AG10803 (cell line): ENCODE measurements around the gene MAPK8IP3.
A peak's percentile ranks its signal among the peaks of the same experiment; 100 is the strongest.

Experiments
- DNase-seq: peaks from one replicate; pipeline ENCODE4 v3.0.0; 2010; ENCODE audit warnings: low read depth
- H3K4me3 ChIP-seq: 2 replicates; pipeline ENCODE4 v1.5.1; 2011; ENCODE audit warnings: mild to moderate bottlenecking, low read length, control low read depth
- CTCF ChIP-seq: conservative IDR thresholded peaks from 2 replicates; pipeline ENCODE4 v1.5.1; 2011; ENCODE audit warnings: mild to moderate bottlenecking, low read length, control low read depth, inconsistent platforms

MAPK8IP3 gene

GRCh38 chr16:1810106-1810505 is 104.1 kb downstream of the MAPK8IP3 start:
- no peak for DNase-seq
- no peak overlapping the region for H3K4me3 ChIP-seq
- no peak for TF ChIP-seq CTCF

- no peak for TF ChIP-seq CTCF
- DNase-seq: no peak
- H3K4me3 ChIP-seq: no peak overlapping the region
Measured at GRCh38 chr16:1810536-1810935, 104.5 kb downstream of the MAPK8IP3 start.

- H3K4me3 ChIP-seq: no peak overlapping the region
- peak; percentile 74 for DNase-seq
- peak; percentile 57 for TF ChIP-seq CTCF
Measured at GRCh38 chr16:1812732-1813163, 106.8 kb downstream of the MAPK8IP3 start.

- no peak for TF ChIP-seq CTCF
- DNase-seq: no peak
- H3K4me3 ChIP-seq: no peak overlapping the region
Measured at GRCh38 chr16:1815461-1815860, 109.5 kb downstream of the MAPK8IP3 start.

GRCh38 chr16:1816396-1817275 is 110.6 kb downstream of the MAPK8IP3 start:
- H3K4me3 ChIP-seq: no peak overlapping the region
- DNase-seq: no peak
- TF ChIP-seq CTCF: no peak

GRCh38 chr16:1817276-1817589 is 111.2 kb downstream of the MAPK8IP3 start:
- no peak for TF ChIP-seq CTCF
- no peak for DNase-seq
- H3K4me3 ChIP-seq: no peak overlapping the region

- no peak overlapping the region for H3K4me3 ChIP-seq
- no peak for DNase-seq
- no peak for TF ChIP-seq CTCF
Measured at GRCh38 chr16:1817716-1818115, 111.7 kb downstream of the MAPK8IP3 start.
